MM.1S (cell line): ENCODE results near the gene ADAMTS17.

ENCODE experiments used
- DNase-seq: peaks from one replicate; pipeline ENCODE4 v3.0.0-alpha.2; 2015
- H2AFZ ChIP-seq: fragments of 300-600 bp; sonication (generic); 2 replicates; pipeline ENCODE4 v1.6.0; 2016; ENCODE audit warnings: antibody characterized with exemption, low read length
- H3F3A ChIP-seq: fragments of 300-600 bp; sonication (generic); 2 replicates; pipeline ENCODE4 v1.6.1; 2016; ENCODE audit warnings: mild to moderate bottlenecking, antibody characterized with exemption, low read length, moderate library complexity, mixed read lengths; ENCODE audit not compliant: insufficient read depth
- H3K27ac ChIP-seq: fragments of 300-600 bp; sonication (generic); 2 replicates; pipeline ENCODE4 v1.5.1; 2016; ENCODE audit warnings: mild to moderate bottlenecking, low read length
- H3K27me3 ChIP-seq: fragments of 300-600 bp; sonication (generic); replicated peaks from 2 replicates; pipeline ENCODE4 v1.6.0; 2016; ENCODE audit warnings: low read length; ENCODE audit not compliant: insufficient read depth
- H3K36me3 ChIP-seq: fragments of 300-600 bp; sonication (generic); replicated peaks from 2 replicates; pipeline ENCODE4 v1.6.1; 2016; ENCODE audit warnings: mild to moderate bottlenecking, low read length, mixed read lengths; ENCODE audit not compliant: insufficient read depth
- H3K4me1 ChIP-seq: fragments of 300-600 bp; sonication (generic); 2 replicates; pipeline ENCODE4 v1.6.1; 2016; ENCODE audit warnings: low read length, mixed read lengths
- H3K4me2 ChIP-seq: fragments of 300-600 bp; sonication (generic); 2 replicates; pipeline ENCODE4 v1.6.0; 2016; ENCODE audit warnings: low read depth, low read length
- H3K4me3 ChIP-seq: fragments of 300-600 bp; sonication (generic); 2 replicates; pipeline ENCODE4 v1.5.1; 2016; ENCODE audit warnings: low read length, mixed read lengths
- H3K79me2 ChIP-seq: fragments of 300-600 bp; sonication (generic); 2 replicates; pipeline ENCODE4 v1.6.1; 2016; ENCODE audit warnings: mixed run types, low read length, mixed read lengths
- H3K9ac ChIP-seq: fragments of 300-600 bp; sonication (generic); 2 replicates; pipeline ENCODE4 v1.6.1; 2016; ENCODE audit warnings: low read length, mixed read lengths
- H3K9me2 ChIP-seq: fragments of 300-600 bp; sonication (generic); replicated peaks from 2 replicates; pipeline ENCODE4 v1.6.1; 2016; ENCODE audit warnings: mild to moderate bottlenecking, low read length, mixed read lengths; ENCODE audit not compliant: insufficient read depth
- H3K9me3 ChIP-seq: fragments of 300-600 bp; sonication (generic); replicated peaks from 2 replicates; pipeline ENCODE4 v1.6.1; 2016; ENCODE audit warnings: mild to moderate bottlenecking, low read length, mixed read lengths; ENCODE audit not compliant: insufficient read depth
- H4K20me1 ChIP-seq: fragments of 300-600 bp; sonication (generic); 2 replicates; pipeline ENCODE4 v1.6.1; 2016; ENCODE audit warnings: mild to moderate bottlenecking, low read length, moderate library complexity, mixed read lengths; ENCODE audit not compliant: insufficient read depth
- CTCF ChIP-seq: fragments of 300-600 bp; sonication (generic); IDR thresholded peaks from 2 replicates; pipeline ENCODE4 v1.5.1; 2016; ENCODE audit warnings: antibody characterized with exemption, low read length, mixed read lengths
- EZH2 ChIP-seq: fragments of 300-600 bp; sonication (generic); optimal IDR thresholded peaks from 2 replicates; pipeline ENCODE3; 2017; ENCODE audit warnings: low read depth, mild to moderate bottlenecking, antibody characterized with exemption, low read length, mixed read lengths
- EZH2phosphoT487 ChIP-seq: fragments of 300-600 bp; sonication (generic); IDR thresholded peaks from 2 replicates; pipeline ENCODE4 v1.6.1; 2018; ENCODE audit warnings: antibody characterized with exemption, low read length

Gene ADAMTS17

GRCh38 chr15:99958426-99959097 lies 383.2 kb downstream of the ADAMTS17 start:
- H3K27ac ChIP-seq, result no peak overlapping the region
- no peak overlapping the region for H3K9ac ChIP-seq
- H3K4me3 ChIP-seq, result no peak overlapping the region
- no peaks in the 10 kb centered on the region for H3K79me2 ChIP-seq
- no peaks in the 10 kb centered on the region for H3K27me3 ChIP-seq
- no peaks in the 10 kb centered on the region for H4K20me1 ChIP-seq
- no peaks in the 10 kb centered on the region for H3F3A ChIP-seq
- no peaks in the 10 kb centered on the region for H3K4me1 ChIP-seq
- no peak for DNase-seq
- H2AFZ ChIP-seq, result no peak overlapping the region
- no peaks in the 10 kb centered on the region for H3K36me3 ChIP-seq
- H3K9me3 ChIP-seq, result no peaks in the 10 kb centered on the region
- TF ChIP-seq EZH2phosphoT487 (no peak), EZH2 (no peak), CTCF (no peak)
- H3K9me2 ChIP-seq, result no peaks in the 10 kb centered on the region
- H3K4me2 ChIP-seq, result no peak overlapping the region

- DNase-seq, result no peak
- H3K9ac ChIP-seq, result no peak overlapping the region
- H3F3A ChIP-seq, result no peaks in the 10 kb centered on the region
- H3K36me3 ChIP-seq, result no peaks in the 10 kb centered on the region
- H3K4me1 ChIP-seq, result no peaks in the 10 kb centered on the region
- H2AFZ ChIP-seq, result no peak overlapping the region
- no peaks in the 10 kb centered on the region for H4K20me1 ChIP-seq
- H3K27ac ChIP-seq, result no peak overlapping the region
- H3K9me3 ChIP-seq, result no peaks in the 10 kb centered on the region
- H3K79me2 ChIP-seq, result no peaks in the 10 kb centered on the region
- no peaks in the 10 kb centered on the region for H3K9me2 ChIP-seq
- H3K27me3 ChIP-seq, result no peaks in the 10 kb centered on the region
- H3K4me3 ChIP-seq, result no peak overlapping the region
- TF ChIP-seq EZH2phosphoT487, result no peak
- TF ChIP-seq CTCF, result no peak
- H3K4me2 ChIP-seq, result no peak overlapping the region
These were observed 384.1 kb downstream of the ADAMTS17 start for GRCh38 chr15:99957642-99958013.

DNA sequence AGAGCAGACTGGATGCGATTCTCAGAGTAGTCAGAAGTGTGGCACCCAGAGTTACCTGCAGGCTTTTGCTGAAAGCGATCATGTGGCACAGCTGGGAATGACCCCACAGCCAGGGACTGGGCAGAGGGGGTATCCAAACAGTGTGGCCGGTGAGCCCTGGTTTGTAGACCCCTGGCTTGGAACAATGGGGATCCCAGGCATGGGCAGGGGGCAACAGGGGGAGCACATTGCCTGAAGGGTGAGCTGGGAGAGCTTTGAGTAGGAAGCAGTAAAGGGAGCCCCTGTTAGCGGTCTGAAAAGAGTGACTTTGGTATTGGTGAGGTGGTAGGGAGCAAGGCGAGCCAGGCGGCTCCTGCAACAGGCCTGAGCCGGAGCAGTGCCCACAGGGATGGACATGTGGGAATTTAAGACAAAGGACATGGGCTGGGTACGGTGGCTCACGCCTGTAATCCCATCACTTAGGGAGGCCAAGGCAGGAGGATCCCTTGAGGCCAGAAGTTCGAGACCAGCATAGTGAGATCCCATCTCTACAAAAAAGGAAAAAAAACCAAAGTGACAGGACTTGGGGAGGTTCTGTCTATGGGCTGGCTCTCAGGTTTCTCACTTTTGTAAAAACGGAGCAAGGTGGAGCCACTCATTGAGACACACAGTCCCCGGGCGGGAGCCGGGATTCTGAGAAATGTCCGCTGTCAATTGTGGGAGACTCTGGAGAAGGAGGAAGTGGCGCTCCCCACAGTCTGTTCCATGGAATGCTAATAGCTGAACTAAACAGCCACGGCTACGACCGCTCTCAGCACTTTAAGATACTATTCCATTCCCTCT lies 384.7 kb downstream of the ADAMTS17 start:
- H2AFZ ChIP-seq, result no peak overlapping the region
- H3K27me3 ChIP-seq, result no peaks in the 10 kb centered on the region
- H3K27ac ChIP-seq, result no peak overlapping the region
- H3K9ac ChIP-seq, result no peak overlapping the region
- no peaks in the 10 kb centered on the region for H3K36me3 ChIP-seq
- H3K9me3 ChIP-seq, result no peaks in the 10 kb centered on the region
- no peaks in the 10 kb centered on the region for H4K20me1 ChIP-seq
- TF ChIP-seq CTCF, result no peak
- TF ChIP-seq EZH2, result no peak
- TF ChIP-seq EZH2phosphoT487, result no peak
- no peaks in the 10 kb centered on the region for H3F3A ChIP-seq
- H3K4me1 ChIP-seq, result no peaks in the 10 kb centered on the region
- no peak for DNase-seq
- no peaks in the 10 kb centered on the region for H3K79me2 ChIP-seq
- no peaks in the 10 kb centered on the region for H3K9me2 ChIP-seq
- no peak overlapping the region for H3K4me2 ChIP-seq
- H3K4me3 ChIP-seq, result no peak overlapping the region
